GM19452 (cell line): ENCODE measurements around the gene WDR77.

Experiments used
- ATAC-seq: cut with Tn5 transposase; IDR thresholded peaks from one replicate; pipeline ENCODE4 v1.9.1; 2021; ENCODE audit not compliant: unreplicated experiment

Gene WDR77

GRCh38 chr1:111441573-111442192, 7.4 kb downstream of the WDR77 start:
- ATAC-seq: no peak

GRCh38 chr1:111439461-111440351, 9.3 kb downstream of the WDR77 start:
- no peak for ATAC-seq

DNA sequence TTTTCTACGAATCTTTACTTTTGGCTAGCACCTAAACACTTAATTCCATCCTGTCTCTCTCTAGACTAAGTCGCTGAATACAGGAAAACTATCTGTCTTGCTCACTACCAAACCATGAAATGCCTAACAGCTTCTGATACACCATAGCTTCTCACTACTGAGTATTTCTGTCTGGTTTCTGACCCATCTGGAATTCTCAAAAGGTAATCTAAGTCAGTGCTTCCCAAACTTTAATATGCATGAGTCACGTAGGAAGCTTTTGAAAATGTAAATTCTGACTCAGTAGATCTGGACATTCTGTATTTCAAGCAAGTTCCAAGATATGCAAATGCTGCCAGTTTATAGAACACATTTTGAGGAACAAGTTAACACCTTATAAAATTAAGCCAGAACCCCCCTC, 12.3 kb downstream of the WDR77 start:
- no peak for ATAC-seq

GRCh38 chr1:111424281-111424680, 24.8 kb downstream of the WDR77 start:
- no peak for ATAC-seq

- no peak for ATAC-seq
These were observed 26.3 kb downstream of the WDR77 start for GRCh38 chr1:111422546-111423391.

DNA sequence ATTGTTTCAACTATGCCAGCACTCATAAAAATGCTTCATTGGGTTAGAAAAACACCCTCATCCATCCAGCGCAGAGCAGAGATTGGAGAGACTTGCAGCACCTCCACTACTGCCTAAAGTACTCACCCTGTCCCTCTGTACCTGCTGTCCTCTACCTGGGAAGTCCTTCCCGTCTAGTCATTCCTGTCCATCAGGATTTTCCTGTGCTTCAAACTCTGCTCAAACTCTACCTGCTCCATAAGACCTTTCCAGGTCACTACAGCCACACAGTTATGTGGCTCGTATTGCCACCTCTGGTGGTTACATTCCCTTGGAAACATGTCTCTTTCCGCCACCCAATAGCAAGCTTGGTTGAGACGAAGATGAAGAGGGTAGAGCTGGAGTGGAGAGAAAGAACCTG, 28.7 kb downstream of the WDR77 start:
- no peak for ATAC-seq

DNA sequence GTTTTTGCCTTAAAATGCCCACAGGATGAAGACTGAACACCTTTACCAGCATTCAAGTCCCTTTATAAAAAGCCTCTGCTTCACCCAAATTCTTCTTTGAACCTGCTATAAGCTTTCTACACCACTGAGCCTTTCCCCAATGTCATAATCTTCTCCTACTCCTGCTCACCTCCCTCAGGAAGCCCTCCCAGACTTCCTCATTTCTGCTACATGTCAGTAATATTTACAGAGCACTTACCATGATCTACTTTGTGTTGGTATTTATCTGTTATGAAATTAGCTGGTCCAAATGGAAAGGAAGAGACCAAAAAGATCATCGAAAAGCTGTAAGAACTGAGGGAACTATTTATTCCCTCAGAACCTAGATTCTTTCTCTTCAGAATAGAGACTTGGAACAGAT, 30.0 kb downstream of the WDR77 start:
- no peak for ATAC-seq

GRCh38 chr1:111417755-111418154, 31.3 kb downstream of the WDR77 start:
- no peak for ATAC-seq

- ATAC-seq: no peak
These were observed 33.6 kb downstream of the WDR77 start for GRCh38 chr1:111415461-111415860.

DNA sequence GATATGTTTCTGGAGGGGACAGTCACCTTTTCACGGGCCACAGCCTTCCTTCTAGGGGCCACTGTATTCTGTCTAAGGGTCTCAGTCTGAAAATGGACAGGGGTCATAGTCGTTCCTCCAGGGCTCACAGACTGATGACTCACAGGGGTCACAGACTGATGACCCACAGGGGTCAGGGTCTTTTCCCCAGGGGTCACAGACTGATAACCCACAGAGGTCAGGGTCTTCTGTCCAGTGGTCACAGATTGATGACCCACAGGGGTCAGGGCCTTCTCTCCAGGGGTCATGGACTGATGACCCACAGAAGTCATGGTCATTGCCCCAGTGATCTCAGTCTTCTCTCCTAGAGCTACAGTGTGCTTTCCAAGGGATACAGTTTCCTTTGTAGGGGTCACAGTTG, 34.3 kb downstream of the WDR77 start:
- ATAC-seq: no peak

- ATAC-seq: no peak
These were observed 36.2 kb downstream of the WDR77 start for GRCh38 chr1:111412839-111413238.

DNA sequence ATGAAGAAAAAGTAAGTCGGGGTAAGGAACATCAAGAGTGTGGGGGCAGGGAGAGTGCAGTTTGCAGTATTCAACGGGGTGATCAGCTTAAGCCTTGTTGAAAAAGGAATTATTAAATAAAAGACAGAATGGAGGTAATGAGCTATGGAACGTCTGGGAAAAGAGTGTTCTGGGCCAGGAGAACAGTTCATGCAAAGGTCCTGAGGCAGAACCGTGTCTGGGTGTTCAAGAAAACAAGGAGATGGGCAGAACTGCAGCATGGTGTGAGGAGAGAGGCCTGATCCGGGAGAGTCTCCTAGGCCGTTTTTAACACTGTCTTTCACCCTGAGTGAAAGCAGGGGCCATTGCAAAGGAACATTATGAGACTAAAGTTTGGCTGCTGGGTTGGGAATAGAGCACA, 41.8 kb downstream of the WDR77 start:
- ATAC-seq: no peak

- peak; percentile 98 for ATAC-seq
These were observed 42.7 kb downstream of the WDR77 start for GRCh38 chr1:111406321-111406768.

DNA sequence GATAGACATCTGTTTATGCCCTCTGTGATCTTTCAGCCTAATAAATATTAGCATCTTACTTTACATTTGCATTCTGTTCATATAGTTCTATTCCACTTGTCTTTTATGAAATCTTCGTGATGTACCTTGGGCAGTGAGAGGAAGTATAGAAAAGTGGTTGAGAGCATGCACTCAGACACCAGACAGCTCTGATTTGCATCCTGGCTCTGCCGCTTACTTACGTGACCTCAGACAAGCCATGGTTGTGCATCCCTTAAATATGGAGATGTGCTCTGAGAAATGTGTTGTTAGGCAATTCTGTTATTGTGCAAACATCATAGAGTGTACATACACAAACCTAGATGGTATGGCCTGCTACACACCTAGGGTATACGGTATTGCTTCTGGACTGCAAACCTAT, 44.5 kb downstream of the WDR77 start:
- ATAC-seq: no peak

DNA sequence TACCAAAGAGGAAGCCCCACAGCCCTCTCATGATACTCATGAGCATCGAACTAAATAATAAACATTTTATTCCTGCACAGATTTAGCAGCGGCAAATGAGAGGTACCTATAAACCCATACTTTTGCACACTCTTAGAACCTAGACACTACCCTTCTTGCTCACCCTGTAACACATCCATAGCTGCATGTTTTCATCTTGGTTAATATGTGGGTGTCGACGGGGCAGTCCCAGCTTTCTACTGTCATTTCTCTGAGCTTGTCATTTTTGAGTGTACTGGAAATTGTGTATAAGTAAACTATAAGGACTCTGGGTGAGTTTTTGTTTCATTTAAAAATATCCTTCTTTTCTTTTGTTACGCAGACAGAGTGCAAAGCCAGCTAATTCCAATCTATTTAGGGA, 47.0 kb downstream of the WDR77 start:
- no peak for ATAC-seq

GRCh38 chr1:111399792-111400610, 49.1 kb downstream of the WDR77 start:
- no peak for ATAC-seq

GRCh38 chr1:111392460-111392945, 56.6 kb downstream of the WDR77 start:
- no peak for ATAC-seq

DNA sequence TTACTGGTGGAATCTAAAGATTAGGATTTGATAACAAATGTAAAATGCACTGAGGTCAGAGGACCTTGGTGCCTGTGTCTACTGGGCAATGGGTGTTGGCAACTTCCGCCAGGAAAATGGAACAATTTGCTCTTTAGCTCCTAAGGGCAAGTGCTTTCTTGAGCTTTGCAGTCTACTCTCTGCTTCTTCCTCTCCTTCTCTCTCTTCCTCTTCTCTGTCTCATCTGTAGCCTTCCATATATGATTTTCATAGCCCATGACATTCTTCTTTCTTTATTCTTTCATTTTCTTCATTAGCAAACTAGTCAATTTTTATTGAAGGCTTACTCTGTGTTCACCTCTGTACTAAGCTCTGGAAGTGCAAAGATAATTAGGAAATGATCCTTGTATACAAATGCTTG, 57.0 kb downstream of the WDR77 start:
- ATAC-seq: no peak
